HPDE6-E6E7 (cell line): Measurements from ENCODE around the gene DSCAML1.
"Not testable (repeated sequence)": the region's sequence is repeated elsewhere in the genome, so short reads cannot be mapped to it uniquely, and the experiment has no call there.

Experiments
- DNase-seq: peaks from one replicate; pipeline ENCODE4 v3.0.0; 2011; ENCODE audit warnings: missing footprints; ENCODE audit errors: extremely low spot score

Gene DSCAML1

DNA sequence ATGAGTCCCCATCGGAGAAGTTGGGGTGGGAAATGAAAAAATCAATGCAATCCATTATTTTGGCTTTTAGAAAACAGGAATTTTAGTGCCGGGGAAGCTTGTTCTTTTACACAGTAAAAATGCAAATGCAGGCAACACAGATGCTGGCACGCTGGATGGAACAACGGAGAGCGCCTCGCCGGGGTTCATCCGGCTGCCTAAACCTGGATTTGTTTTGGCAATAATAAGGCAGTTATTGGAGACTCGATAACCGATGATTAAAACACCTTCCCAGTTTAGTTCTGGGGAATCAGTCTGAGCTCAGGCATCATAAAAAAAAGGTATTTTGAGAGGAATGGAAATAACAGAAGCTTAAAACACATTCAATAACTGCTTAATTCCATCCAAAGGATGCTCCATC, 2.9 kb downstream of the DSCAML1 start:
- DNase-seq: no peak

DNA sequence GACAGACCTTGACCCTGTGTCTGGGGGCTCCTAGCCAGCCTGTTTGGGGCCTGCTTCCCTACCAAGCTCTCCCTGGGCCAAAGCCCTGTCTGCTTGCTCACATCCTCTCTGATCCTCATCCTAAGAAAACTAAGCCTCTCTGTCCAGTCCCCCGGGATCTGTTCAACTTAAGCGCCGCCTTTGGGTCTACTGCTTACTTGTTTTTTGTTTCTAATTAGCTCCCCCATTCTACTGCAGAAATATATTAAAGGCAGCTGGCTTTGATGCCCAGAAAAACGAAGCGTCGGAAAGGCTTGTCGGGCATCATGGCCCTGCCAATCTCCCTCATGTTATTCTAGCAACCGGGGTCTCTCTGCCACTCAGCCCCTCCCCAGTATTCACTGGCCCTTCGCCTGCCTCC, 3.4 kb downstream of the DSCAML1 start:
- no peak for DNase-seq

DNA sequence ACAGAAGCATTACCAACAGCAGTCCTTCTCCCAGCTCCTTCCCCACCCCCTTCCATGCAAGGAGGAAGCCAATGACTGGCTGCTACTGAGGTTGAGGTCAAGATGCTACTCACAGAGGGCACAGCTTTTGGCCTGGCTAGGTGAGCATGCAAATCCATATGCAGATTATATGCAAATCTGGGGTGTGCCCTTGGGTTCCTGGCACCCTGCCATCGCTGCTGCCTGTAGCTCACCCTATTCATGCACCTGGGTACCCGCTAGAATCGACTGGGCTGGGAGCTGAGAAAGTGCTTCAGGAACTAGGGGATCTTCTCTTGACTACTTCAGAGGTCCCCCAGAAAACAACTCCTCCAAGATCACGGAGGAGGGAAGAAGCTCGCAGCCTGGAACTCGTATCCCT, 4.0 kb downstream of the DSCAML1 start:
- no peak for DNase-seq

DNA sequence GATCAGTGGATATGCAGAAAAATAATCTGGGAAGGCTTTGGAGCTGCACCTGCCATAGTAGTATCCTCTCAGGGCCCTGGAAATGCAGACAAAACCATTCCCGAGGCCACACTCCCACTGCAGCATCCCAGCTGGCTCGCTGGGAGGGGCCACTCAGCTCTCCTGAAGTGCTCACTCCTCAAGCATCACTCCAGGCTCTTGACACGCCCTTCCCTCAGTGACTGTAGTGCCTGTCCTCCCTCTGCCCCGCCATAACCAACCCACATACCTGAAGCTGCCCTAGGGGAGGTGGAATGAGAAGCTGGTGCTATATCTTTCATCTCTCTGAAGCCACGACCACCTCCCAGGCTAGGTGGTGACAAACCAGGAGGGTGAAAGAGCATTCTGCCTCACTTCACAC, 4.8 kb downstream of the DSCAML1 start:
- no peak for DNase-seq

DNA sequence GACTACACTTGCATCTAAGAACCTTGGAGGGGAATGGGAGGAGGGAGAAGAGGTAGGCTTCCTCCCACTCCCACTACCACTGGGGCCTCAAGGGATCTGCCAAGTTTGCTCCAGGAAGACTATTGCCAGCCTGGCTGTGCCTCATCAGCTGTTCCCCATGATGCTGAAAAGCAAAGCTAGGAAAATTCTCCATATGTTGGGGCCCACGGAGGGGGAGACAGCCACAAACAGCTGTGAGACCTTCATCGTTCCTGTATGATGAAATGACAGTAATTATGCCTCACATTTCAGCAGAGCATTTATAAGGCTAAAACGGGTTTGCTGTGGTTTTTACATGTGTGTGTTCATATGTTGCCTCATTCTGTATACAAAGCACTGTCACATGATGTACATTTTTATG, 6.7 kb downstream of the DSCAML1 start:
- DNase-seq: no peak

DNA sequence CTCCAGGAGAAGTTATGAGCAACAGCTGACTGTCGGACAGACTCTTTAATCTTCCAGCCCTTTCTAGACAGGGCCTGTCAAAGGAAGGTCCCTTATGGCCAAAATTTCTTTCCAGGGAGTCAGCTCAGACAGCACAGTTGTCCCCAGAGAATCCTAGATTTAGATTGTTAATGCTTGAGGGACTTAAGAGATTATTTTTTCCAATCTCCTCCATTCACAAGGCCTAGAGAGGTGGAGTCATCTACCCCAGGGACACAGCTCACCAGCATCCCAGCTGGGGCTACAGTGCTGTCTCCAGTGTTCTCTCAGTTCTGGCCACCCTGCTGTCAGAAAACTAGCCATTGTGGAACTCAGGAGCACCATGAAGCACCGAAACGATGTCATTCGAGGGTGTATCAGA, 7.8 kb downstream of the DSCAML1 start:
- no peak for DNase-seq

DNA sequence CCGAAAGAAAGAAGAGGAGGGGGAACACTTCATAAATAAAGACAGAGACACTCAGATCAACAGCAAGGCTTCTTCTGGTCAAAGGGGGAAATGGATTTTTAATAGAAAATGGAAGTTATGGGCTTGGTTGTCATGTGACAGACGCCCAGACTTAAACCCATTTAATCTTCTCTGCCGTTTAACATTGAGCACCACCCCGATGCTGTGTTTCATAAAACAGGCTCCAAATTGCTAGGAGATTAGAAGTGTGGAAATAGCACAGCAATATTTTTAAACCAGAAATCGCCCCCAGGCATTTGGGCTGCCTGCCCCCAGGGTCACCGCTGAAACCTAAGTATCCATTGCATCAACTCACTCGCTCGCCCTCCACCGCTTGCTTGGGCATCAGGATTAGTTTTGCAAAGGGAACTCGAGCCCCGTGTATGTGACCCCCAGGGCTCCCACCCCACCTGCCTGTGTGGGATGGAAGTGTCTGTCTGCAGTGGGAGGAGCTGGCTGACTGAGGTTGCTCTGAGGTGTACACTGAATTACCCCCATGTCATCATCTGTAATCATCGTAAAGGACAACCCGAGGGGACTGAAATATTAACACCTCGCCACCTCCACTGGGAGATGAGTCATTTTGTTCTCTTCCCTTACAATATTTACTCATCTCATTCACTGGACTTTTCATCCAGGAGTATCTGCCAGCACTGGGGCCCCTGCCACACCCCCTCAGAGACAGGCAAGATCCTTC, 10.7 kb downstream of the DSCAML1 start:
- DNase-seq: peak; percentile 23

DNA sequence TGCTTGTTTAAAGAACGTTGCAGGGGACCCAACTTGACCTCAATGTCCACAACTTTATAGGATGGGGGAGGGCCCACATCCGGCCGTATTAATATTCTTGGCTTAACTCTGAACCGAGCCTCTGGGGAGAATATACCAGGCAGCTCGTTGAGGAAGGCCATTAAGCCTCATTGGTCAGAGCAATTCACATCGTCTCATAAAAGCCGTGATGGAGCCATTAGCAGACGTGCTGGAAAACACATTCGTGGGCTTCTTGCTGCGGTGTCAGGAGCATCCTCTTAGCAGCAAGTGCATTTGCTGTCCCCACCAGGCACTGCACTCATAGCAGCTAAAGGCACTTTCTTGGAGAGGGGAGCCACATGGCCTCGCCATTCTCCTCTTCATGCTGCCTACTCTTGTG, 14.9 kb downstream of the DSCAML1 start:
- DNase-seq: no peak

DNA sequence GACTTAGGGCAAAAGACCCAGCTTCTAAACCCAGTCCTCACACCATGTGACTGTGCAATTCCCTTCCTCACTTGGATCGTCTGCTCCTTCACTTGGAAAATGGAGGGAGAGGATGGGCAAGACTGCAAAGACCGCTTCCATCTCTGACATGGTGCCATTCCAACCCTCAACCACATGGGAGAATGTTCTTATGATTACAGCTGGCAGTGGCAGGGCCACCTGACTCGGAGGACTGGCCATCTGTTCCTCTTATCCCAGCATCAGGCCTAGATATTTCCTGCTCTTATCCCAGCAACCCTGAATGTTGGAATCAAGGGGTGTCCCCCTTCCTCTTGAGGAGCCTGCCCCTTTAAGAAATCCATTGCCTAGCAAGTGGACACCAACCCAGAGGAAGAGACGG, 15.4 kb downstream of the DSCAML1 start:
- DNase-seq: no peak

DNA sequence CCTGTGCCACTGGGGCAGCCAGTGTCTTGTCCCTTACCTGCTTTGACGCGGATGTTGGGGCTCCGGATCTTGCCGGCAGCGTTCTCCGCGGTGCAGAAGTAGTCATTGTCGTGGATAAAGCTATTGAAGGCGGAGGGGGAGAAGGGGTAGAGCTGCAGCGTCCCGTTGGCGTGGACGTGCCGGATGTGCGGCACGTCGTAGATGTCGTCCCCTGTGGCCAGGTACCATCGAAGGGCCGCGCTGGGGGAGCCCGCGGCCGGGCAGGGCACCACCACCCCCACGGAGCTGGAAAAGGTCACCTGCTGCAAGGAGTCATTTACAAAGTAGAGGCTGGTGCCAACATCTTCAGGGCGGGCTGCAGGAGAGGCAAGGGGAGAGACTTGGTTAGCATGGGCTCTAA, 16.6 kb downstream of the DSCAML1 start:
- no peak for DNase-seq

DNA sequence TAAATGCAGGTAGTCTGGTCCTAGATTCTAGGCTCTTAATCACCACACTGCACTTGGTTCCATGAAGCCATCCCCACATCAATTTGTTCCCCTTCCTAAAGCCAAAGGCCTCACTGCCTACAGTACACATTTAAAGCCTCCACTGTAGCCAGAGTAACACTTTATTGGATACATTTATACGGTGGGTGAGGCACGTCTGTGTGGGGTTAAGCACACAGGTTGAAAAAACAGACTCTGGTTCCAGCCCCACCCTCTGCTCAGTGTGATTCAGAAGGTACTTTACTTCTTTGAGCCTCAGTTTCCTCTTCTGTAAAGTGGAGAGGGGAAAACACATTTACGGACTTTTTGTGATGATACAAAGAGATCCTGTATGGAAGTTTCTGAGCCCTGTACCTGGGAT, 22.5 kb downstream of the DSCAML1 start:
- no peak for DNase-seq

DNA sequence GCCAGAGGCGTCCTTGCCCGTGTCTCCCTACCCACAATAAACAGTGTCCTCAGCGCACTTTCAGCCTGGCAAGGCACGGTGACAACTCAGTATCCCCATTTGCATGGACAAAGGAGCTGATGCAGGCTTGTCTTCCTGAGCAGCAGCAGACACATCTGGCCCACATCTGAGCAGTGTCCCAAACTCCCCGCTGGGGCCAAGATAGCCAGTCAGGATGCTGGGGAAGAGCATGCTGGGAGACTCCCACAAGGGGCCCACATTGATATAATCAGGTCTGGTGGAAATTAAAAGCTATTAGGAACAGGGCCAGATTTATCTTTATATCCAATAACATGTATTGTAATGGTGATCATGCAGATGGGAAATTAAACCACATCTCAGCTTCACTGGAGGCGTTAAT, 24.7 kb downstream of the DSCAML1 start:
- no peak for DNase-seq

DNA sequence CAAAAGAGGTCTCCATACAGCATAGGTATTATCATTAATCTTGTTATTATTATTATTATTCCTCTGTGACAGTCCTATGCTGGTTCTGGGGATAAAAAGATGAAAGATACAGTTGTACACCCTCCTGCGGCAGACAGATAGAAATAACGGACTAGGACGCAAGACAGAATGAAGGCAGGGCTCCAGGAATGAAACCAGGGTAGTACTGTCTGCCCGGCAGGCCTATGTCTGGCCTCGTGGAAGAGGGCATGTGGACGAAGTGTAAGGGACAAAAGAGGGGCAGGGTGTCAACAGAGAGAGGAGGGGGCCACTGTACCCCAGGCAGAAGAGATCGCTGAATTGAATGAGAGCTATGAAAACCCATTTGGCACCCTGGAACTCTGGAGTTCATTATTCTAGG, 25.2 kb downstream of the DSCAML1 start:
- DNase-seq: no peak

DNA sequence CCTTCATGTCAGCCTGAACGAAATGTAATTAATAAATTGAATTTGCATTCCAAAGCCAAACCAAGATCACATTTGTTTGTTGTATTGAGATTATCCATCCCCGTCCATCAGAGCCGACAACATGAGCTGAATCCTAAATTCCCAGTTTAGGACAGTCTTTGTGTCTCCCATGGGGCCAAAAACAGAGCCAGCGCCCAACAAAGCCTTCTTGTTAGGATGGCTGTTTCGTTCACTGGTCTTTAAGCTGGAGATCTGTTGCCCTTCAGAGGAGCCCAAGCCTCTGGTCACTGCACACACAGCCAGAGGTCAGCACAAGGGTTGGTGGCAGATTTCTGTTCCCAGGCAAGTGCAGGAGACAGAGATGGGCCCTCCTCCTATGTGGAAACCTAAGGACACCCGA, 25.8 kb downstream of the DSCAML1 start:
- no peak for DNase-seq

DNA sequence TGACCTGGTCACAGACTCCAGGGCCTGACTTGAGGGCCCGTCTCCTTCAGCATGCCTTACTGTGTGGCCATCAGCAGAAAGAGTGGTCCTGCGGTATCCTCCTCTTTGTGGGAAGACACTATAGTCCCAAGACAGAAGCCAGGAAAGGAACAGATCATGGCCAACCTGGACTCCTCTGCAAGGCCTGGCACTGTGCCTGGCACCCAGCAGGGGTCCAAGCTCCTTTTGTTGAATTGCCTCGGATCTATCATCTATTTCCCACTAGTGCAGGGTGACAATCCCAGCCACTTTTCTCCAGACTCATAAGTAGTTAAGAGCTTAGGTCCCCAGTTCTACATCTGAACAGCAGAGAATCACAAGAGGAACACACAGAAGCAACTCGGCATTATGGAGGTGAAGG, 27.0 kb downstream of the DSCAML1 start:
- DNase-seq: no peak

DNA sequence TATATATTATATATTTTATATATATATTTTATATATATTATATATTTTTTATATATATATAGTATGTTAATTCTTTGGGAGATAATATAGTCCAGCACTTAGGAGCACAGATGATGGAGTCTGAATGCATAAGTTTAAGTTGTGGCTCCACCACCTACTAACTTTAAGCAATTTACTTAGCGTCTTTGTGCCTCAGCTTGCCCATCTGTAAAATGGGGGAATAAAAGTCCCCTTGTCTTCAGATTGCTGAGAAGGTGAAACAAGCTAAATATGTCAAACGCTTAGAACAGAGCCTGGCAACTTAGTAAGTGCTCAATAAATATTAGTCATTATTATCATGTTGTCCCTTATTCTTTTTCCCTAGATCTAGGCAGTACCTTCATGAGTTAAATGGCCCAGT, 27.5 kb downstream of the DSCAML1 start:
- no peak for DNase-seq

DNA sequence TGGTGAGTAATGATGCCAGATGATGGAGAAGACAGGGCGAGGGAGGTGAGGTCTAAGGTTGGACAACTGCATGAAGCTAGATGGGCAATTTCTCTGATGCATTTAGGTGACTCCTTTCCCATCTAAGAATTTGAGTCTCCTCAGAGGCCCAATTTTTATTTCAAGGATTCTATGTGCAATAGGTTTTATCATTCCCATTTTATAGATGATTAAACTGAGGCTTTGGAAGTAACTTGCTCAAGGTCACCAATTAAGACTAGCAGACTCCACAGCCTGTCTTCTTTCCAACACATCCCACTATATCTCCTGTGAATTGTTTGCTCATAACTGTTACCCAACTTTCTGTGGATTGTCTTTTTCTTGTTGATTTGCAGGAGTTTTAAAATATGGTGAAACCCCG, 28.5 kb downstream of the DSCAML1 start:
- DNase-seq: no peak

DNA sequence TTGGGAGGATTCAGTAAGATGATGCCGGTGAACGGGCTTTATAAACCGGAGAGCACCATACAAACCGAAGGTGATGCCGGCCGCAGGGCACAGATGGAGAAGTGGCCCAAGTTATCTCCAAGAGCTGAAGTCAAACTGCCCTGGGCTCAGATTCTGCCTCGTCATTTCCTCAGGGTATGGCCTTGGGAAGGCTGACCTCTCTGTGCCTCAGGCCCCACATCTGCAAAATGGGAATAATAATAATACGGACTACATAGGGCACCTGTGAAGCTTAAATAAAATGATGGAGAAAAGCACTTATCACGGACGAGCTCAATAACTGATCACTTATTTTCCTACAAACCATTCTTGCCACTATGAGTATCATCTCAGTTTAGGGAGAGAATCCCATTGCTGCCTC, 29.9 kb downstream of the DSCAML1 start:
- no peak for DNase-seq

DNA sequence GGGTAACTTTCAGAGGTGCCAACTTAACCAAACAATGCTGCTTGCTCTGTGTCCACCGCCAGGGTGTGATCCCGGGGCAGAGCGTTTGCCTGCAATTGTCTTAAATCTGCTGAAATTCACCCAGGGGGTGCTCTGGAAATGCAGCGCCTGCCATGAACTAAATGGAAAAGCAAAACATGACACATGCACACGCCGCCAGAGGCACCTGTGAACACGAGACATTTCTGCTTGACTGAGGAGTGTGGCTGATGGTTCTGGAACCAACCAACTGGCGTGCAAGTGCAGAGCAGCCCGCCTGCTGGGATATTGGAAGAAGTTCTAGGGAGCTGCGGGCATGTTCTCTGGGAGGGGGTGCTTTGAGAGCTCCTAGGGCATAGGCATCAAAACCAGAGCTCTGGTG, 30.4 kb downstream of the DSCAML1 start:
- DNase-seq: no peak

DNA sequence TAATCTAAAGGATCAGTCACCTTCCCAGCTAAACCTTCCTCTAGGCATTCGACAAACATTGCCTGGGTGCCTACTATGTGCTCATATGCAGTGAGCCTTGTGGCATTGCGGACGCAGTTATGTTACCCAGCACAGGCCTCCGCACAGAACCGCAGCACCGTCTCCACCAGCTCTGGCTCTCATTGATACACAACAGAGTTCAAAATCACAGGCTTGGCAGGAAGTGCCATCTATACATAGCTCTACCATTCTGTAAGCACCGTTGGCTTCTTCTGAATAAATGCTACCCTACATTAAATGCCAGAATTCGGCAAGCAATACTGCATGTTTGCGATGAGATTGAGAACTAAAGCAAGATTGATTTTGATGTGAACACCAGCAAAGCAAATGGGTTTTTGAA, 31.0 kb downstream of the DSCAML1 start:
- no peak for DNase-seq

DNA sequence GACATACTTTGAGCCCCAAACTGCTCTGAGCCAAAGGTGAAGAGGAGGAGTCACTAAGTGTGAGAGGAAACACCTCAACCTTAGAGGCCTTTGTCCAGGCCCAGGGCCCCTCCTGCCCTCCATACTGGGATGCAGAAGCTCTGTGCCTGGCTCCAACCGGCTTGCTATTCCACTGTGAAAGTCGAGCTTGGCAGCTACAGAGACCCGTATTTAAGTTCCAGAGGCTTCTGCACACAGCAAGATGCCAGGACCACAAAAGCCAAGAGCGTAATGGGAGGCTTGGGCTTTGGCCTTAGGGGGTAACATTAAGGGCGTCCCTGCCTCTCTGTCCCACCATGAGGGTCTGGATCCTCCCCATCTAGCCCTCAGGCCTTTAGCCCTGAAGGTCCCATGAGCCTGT, 31.9 kb downstream of the DSCAML1 start:
- no peak for DNase-seq

DNA sequence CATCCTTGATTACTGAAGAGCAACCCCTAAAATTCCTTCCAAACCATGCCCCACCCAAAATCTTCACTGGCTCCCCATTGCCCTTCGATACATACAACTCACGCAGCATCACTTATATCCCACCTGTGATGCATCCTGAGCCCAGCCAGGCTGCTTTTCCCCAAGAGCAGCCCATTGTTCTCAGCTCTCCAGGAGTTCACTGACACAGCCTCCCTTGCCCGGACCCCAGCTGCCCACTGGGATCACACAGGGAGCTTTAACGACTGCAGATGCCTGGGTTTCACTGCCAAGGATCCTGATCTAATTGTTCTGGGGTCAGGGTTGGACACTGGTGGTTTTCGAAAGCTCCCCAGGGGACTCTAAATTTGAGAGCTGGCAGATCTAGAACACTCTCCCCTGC, 33.6 kb downstream of the DSCAML1 start:
- DNase-seq: not testable (repeated sequence)

DNA sequence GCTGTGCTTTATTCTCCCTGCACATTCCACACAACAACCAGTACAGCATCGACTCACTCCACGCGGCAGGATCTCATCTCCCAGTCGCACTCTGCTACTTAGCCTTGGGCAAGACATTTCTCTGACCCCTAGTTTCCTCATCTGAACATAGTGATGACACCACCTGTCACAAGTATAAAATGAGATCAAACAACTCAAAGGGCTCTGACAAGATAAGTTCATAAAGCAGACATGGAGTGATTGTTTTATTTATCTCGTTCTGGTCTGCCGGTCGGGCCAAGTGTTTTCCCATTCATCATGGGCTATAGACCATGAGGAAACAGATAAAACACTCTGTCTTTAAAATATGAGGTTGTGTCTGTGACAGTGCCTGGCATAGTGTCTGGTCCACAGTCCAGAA, 35.0 kb downstream of the DSCAML1 start:
- no peak for DNase-seq

DNA sequence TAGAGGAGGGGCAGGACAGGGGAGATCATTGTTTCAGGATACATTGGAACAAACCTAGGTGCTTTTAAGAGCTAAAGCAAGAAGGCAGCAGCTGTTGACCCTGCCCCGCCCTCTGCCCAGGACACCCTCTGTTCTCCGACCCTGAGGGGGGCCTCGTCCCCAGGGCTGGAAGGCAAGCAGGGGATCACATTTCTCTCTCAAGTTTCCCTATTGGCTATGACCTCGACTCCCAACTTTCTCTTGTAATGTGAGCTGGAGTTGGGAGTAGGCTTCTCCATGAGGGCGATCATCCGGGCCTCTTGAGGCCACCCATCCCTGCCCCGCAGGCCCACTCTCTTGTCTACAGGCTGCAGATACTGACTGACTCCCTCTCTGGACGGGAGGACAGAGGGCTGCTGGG, 37.7 kb downstream of the DSCAML1 start:
- no peak for DNase-seq
